Mucosa of descending colon (tissue), 3 donors: ENCODE measurements around the gene PPP1R2B. TPM values are rescaled to one million over a fixed set of nuclear protein-coding genes. Genes with fewer than 3 reads are reported as not detected.

ENCODE experiments used
- ATAC-seq: fragments of 200-7000 bp; cut with Tn5 transposase; one replicate; pipeline ENCODE4 v1.9.1; 2020; ENCODE audit warnings: mild to moderate bottlenecking, moderate library complexity
- DNase-seq, 3 donors: peaks; one replicate each; pipeline ENCODE4 v3.0.0-alpha.2; 2020
- H3K36me3 ChIP-seq: fragments of 200-600 bp; one replicate; pipeline ENCODE4 v1.8.0; 2021; ENCODE audit warnings: low read depth, mild to moderate bottlenecking
- H3K4me1 ChIP-seq: fragments of 200-600 bp; one replicate; pipeline ENCODE4 v1.8.0; 2021; ENCODE audit warnings: low read depth, mild to moderate bottlenecking
- H3K4me3 ChIP-seq: fragments of 200-600 bp; one replicate; pipeline ENCODE4 v1.8.0; 2021; ENCODE audit warnings: mild to moderate bottlenecking
- H3K9me3 ChIP-seq: fragments of 200-600 bp; one replicate; pipeline ENCODE4 v1.8.0; 2021; ENCODE audit warnings: mild to moderate bottlenecking
- intact Hi-C, 2 donors: fragments of 100-400 bp; cut with DNase I in 1 of 2; cut with micrococcal nuclease in 1 of 2; formaldehyde crosslinking; loops; one replicate each; pipeline versions ENCODE4 v1.11.0 to v1.11.1; 2022; cut with DNase I, micrococcal nuclease
- total RNA-seq, 3 donors: library from RNA; stranded (reverse); fragmentation: NEBNext Ultra II Directional in 2 of 3; extraction: Animal tissue kit (Norgen Biotek cat#: 25700) in 2 of 3; gene quantifications; one replicate each; pipeline versions ENCODE4 v1.2.1 to v1.2.4, GENCODE V29; 2021 to 2023
- TF ChIP-seq, protein P1 (sequence below): fragments of 200-600 bp; IDR thresholded peaks from one replicate; pipeline ENCODE4 v1.8.0; 2022; ENCODE audit warnings: antibody characterized with exemption, mild to moderate bottlenecking
- donor health status: DM: no; HTN: no; CAD: no; lungs with moderate emphysema.
- donor health status: DM: no; HTN: no; CAD: no.
- donor health status: DM: no; HTN: yes; CAD: no.

Gene PPP1R2B
- total RNA-seq, 3 donors from 2014 or later: 0.14 TPM; not detected in 2

DNA sequence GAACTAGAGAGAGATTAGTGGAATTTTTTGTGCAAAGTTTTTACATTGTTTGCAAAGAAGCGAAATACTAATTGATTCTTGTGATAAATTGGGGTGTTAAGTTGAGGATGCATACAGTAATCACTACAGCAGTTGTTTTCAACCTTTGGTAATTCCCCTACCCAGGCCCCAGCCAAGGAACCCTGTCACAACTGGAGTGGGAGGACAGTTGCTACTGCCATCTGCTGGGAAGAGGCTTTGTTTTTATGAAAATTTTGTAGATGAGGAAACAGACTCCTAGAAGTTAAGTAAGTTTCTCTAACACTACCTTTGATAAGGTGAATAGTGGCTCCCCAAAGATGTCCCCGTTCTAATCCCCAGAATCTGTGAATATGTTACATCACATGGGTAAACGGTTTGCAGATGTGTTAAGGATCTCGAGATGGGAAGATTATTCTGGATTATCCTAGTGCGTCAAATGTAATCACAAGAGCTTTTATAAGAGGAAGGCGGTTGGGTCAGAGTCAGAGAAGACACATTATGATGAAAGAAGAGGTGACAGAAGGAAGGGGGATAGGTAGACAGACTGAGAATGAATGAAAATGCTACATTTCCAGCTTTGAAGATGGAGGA, 34.0 kb upstream of the PPP1R2B start:
- TF ChIP-seq, protein P1, sequence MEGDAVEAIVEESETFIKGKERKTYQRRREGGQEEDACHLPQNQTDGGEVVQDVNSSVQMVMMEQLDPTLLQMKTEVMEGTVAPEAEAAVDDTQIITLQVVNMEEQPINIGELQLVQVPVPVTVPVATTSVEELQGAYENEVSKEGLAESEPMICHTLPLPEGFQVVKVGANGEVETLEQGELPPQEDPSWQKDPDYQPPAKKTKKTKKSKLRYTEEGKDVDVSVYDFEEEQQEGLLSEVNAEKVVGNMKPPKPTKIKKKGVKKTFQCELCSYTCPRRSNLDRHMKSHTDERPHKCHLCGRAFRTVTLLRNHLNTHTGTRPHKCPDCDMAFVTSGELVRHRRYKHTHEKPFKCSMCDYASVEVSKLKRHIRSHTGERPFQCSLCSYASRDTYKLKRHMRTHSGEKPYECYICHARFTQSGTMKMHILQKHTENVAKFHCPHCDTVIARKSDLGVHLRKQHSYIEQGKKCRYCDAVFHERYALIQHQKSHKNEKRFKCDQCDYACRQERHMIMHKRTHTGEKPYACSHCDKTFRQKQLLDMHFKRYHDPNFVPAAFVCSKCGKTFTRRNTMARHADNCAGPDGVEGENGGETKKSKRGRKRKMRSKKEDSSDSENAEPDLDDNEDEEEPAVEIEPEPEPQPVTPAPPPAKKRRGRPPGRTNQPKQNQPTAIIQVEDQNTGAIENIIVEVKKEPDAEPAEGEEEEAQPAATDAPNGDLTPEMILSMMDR: no peak
- Histone ChIP-seq H3K4me3 (no peak overlapping the region), H3K36me3 (no peaks in the 10 kb centered on the region), H3K4me1 (no peaks in the 10 kb centered on the region), H3K9me3 (no peaks in the 10 kb centered on the region)
- peak; percentile 49 for ATAC-seq
- peak in 1 of 3 donors; percentile 60 for DNase-seq
- intact Hi-C loops: no loop called here

DNA sequence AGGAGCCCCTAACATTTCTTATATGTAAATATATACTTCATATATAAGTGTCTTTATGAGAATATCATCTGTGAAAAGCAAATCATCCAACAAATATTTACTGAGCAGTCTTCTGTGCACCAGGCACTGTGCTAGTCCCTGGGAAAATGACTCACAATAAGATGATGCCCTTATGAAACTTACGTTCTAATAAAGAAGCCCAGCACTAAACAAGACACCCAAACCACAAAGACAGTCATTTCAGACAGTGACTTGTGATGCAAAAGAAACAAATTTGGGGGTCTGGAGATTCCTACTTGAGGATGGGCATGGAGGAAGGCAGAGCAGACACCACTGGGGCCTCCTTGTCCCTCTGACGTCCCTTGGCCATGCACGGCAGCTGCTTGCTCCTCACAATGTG, 30.6 kb upstream of the PPP1R2B start:
- TF ChIP-seq, protein P1: no peak
- no peak overlapping the region for H3K4me3 ChIP-seq
- no peaks in the 10 kb centered on the region for H3K36me3 ChIP-seq
- H3K4me1 ChIP-seq: no peaks in the 10 kb centered on the region
- no peak for ATAC-seq
- no peak for DNase-seq
- H3K9me3 ChIP-seq: no peaks in the 10 kb centered on the region
- intact Hi-C loops: no loop called here

DNA sequence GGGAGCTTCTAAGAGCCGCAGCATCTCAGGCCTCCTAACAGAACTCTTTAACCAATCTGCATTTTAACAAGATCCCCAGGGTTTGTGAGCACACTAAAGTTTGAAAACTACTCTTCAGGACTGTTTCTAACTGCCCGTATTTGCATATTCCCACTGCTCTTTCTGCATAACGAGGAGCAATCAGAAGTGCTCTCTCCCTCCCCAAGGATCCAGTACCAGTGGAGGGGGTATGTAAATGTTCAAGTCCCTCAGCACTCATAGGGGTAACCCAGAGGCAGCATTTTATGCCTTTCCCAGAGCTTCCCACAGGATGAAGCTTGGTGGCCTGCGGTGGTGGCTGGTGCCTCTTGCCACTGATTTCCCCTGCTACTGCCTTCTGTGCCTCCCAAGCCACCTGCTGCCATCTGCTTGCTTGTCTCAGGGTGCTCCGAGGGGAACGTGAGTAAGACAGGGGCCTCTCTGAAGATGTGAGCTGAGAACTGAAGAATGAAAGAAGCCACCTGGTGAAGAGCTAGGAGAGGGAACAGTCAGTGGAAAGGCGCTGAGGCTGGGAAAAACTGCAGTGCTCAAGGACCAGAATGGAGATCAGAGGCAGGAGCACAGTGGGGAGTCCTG, 30.0 kb upstream of the PPP1R2B start:
- intact Hi-C loops: loop anchor here in 1 of 2 donors (10.0 kb wide), 1 partner anchor 875 kb away; no protein-coding TSS in a partner anchor
- H3K4me1 ChIP-seq: no peaks in the 10 kb centered on the region
- TF ChIP-seq, protein P1: no peak
- H3K4me3 ChIP-seq: no peak overlapping the region
- no peaks in the 10 kb centered on the region for H3K36me3 ChIP-seq
- no peaks in the 10 kb centered on the region for H3K9me3 ChIP-seq
- DNase-seq (no peak), ATAC-seq (no peak)

DNA sequence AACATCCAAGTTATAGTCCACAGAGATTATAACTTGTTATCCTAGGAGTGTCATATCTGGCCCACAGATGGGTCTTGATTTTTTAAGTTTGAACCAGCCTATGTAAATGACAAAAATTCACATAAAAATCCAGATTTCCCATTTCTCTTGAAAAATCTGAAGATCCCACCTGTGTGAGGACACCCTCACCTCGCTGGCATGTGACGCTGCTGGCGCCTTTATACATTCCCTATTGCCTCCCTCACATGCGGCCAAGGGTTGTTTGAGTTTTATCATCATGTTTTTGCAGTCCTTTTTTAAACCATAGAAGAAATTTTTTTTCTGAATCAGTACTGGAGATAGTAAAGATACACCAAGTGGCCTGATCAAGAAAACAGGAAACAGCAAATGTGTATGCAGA, 25.9 kb upstream of the PPP1R2B start:
- no peaks in the 10 kb centered on the region for H3K4me1 ChIP-seq
- no peak overlapping the region for H3K4me3 ChIP-seq
- ATAC-seq (no peak), DNase-seq (no peak)
- H3K9me3 ChIP-seq: no peaks in the 10 kb centered on the region
- TF ChIP-seq, protein P1: no peak
- H3K36me3 ChIP-seq: no peaks in the 10 kb centered on the region
- intact Hi-C loops: loop anchor here in 1 of 2 donors (10.0 kb wide), 1 partner anchor 879 kb away; no protein-coding TSS in a partner anchor

DNA sequence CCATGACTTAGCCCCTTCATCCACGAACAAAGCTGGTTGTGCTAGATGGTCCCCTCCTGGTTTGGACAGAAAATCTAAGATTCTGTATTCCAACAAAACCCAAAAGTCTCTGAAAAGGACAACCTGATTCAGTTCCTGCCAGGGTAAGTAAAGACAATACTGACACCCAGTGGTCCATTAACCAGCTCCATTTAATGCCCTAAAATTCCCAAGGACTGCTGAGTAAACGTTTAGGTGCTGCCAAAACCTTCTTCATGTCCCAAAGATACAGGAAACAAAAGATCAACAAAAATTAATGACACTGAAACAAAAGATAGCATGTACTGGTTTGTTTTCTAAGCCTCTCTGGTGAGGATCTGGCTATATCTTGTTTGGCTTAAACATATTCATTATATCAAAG, 25.3 kb upstream of the PPP1R2B start:
- Histone ChIP-seq H3K4me1 (no peaks in the 10 kb centered on the region), H3K36me3 (no peaks in the 10 kb centered on the region), H3K9me3 (no peaks in the 10 kb centered on the region), H3K4me3 (no peak overlapping the region)
- ATAC-seq: no peak
- intact Hi-C loops: loop anchor here in 1 of 2 donors (10.0 kb wide), 1 partner anchor 880 kb away; no protein-coding TSS in a partner anchor
- TF ChIP-seq, protein P1: no peak
- DNase-seq: peak in 1 of 3 donors; percentile 6
